Ecto neural progenitor cell (in vitro differentiated cells): ENCODE data around the gene DMC1.
"Not testable (repeated sequence)": the region's sequence is repeated elsewhere in the genome, so short reads cannot be mapped to it uniquely, and the experiment has no call there.

Experiments used
- DNase-seq: peaks from one replicate; pipeline ENCODE4 v3.0.0-alpha.2; 2018; ENCODE audit warnings: low spot score

The DMC1 gene

DNA sequence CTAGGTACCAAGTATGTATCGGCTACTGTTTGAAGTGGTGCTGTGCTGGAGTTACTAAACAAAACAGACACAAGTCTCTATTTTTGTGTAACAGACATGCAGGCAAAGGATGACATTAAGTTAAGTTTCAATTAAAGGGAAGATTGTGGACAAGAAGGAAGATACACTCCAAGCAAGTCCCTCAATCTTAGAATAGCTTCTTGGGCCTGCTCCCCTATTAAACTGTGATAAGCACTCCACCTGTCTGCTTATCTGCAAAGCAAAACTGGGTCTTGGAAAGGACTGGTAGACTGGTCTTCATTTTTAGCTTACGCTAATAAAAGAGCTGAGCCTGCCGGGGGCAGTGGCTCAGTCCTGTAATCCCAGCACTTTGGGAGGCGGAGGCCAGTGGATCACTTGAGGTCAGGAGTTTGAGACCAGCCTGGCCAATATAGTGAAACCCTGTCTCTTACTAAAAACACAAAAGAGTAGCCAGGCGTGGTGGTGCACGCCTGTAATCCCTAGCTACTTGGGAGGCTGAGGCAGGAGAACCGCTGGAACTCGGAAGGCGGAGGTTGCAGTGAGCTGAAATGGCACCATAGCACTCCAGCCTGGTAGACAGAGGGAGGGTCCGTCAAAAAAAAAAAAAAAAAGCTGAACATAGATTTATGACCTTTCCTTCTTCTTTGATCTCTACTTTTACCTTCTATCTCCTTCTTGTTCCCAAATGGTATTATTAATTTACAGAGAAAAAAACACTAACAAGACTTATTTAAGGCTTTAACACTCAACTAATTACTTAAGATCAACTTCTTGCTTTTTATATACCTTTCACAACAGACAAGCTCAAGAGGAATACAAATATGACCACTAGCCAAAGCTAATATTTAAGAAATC lies 67.9 kb downstream of the DMC1 start:
- DNase-seq, result no peak

DNA sequence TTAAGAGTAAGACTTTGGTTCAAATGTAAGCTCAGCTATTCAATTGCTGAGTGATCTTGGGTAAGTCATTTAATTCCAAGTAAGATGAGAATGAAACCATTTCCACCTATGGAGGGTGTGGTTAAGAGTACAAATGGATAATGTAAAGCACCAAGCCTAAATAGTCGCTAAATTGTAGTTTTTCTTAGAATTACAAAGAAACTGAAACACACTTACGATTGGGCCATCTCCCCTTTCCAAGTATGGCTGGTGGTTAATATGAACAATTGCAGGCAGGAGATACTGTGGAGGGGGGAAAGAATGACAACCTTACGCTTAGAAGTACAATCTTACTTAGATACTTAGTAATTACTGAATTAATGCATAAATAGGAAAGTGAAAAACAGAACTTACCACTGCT lies 72.1 kb downstream of the DMC1 start:
- no peak for DNase-seq

GRCh38 chr22:38494939-38495338 lies 75.0 kb downstream of the DMC1 start:
- DNase-seq, result no peak

- DNase-seq, result no peak
These were observed 75.5 kb downstream of the DMC1 start for GRCh38 chr22:38494498-38494897.

GRCh38 chr22:38491707-38492348 lies 78.2 kb downstream of the DMC1 start:
- no peak for DNase-seq

DNA sequence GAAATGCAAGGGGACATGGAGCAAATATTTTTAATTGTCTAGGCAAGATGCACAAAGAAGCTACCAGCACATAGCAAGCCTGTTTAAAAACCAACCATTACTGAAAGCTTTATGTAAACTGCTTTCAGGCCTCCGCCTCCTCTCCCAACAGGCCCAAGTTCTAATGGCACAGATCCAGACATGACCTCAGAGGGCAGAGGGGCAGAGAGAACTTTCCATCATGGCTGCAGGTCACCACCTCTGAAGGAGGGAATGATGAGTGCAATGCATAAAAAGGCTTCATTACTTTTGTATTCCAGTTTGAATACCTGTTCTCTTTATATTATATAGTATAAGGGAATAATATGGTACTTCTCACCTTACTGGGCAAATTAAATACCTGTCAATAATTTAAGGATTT lies 79.1 kb downstream of the DMC1 start:
- DNase-seq, result no peak

DNA sequence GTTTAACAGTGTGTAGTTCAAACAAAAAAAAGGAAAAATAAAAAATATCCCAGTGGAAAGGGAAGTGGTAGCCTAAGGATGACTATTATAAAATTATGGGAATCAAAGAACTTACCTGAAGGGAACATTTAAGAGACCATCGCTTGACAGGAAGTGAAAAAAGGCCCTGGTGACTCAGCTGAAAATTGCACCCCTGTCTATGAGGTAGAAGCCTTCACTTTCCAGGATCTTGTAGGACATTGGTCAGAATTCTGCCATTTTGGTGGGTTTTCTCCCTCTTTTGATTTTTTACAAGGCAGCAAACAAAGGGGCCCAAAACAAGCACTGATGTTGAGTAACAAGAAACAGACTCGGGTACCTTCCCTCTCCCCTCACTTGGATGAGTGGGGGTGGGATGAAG lies 79.5 kb downstream of the DMC1 start:
- no peak for DNase-seq

GRCh38 chr22:38489561-38490145 lies 80.3 kb downstream of the DMC1 start:
- no peak for DNase-seq

- DNase-seq, result no peak
These were observed 80.8 kb downstream of the DMC1 start for GRCh38 chr22:38489142-38489541.

DNA sequence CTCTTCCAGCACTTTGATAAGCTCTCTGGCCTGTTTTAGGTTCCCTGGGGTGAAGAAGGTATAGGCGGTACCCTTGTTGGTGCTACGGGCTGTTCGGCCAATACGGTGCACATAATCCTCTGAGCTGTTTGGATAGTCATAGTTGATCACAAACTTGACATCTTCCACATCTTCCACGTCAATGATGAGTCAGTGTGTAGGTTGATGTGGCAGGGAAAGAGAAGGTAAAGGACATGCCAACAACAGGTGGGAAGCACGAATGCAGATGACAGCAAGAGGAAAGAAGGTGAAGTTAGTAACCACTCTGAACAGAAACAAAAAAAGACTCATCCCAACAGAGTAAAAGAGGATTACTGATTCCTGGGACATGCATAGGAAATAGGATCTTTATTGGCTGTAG lies 82.0 kb downstream of the DMC1 start:
- DNase-seq, result no peak

- DNase-seq, result no peak
These were observed 84.2 kb downstream of the DMC1 start for GRCh38 chr22:38485783-38486182.

DNA sequence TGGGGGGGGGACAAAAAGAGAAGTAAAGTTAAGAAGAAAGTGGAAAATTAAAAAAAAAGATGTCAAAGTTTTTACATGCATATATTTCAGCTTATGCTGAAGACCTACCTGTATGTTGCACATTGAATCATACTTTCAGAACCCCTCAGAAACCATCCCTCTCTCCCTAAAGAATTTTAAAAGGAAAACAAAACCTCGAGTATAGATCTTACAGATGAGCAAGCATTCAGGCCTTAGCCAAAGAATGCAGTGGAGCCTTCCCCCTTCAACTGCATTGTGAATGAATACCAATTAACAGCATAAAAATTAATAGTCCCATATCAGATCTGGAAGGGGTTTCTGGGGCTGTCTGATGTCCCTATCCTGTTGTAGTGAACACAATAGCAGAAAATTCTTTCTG lies 85.7 kb downstream of the DMC1 start:
- no peak for DNase-seq

GRCh38 chr22:38482662-38483308 lies 87.2 kb downstream of the DMC1 start:
- no peak for DNase-seq

DNA sequence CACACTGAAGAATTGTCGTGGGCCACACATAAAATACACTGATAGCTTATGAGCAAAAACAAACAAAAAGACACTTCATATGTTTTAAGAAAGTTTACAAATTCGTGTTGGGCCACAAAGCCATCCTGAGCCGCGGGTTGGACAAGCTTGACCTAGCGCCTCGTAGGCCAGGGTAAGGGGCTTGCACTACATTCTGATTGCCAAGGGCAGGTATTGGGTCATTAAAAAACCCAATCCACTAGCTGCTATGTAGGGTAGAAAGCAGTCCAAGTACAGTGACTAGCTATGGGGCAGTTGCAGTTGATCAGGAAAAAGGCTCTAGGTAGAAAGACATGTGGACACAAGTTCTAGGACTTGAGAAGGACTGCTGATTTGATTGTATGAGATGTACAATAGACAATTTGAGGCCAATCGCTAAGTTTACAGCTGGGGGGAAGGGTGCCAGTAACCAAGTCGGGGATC lies 88.1 kb downstream of the DMC1 start:
- DNase-seq, result no peak

DNA sequence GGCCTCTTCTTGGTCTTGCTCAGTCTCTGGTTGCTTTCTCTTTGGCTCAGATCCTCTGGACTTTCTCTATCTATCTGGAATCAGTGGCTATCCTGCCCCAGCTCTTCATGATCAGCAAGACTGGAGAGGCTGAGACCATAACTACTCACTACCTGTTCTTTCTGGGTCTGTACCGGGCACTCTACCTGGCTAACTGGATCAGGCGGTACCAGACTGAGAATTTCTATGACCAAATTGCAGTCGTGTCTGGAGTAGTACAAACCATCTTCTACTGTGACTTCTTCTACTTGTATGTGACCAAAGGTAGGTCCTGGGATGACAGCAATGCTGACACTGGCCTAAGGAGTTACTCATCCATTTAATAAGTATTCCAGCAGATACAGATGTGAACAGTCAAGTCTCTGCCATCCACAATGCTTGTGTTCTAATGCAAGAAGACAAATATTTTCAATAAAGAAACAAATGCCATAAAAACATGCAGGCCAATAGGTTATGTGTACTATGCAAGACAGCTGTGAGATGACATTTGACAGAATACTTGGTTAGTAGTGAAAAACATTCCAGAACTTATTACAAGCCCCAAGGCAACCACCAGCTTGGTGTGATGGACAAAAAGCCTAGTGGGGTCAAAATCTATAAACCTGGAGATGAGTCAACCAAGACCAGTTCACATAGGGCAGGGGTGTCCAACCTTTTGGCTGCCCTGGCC lies 88.7 kb downstream of the DMC1 start:
- no peak for DNase-seq

GRCh38 chr22:38479096-38479837 lies 90.7 kb downstream of the DMC1 start:
- no peak for DNase-seq

GRCh38 chr22:38477585-38477984 lies 92.4 kb downstream of the DMC1 start:
- DNase-seq, result no peak

DNA sequence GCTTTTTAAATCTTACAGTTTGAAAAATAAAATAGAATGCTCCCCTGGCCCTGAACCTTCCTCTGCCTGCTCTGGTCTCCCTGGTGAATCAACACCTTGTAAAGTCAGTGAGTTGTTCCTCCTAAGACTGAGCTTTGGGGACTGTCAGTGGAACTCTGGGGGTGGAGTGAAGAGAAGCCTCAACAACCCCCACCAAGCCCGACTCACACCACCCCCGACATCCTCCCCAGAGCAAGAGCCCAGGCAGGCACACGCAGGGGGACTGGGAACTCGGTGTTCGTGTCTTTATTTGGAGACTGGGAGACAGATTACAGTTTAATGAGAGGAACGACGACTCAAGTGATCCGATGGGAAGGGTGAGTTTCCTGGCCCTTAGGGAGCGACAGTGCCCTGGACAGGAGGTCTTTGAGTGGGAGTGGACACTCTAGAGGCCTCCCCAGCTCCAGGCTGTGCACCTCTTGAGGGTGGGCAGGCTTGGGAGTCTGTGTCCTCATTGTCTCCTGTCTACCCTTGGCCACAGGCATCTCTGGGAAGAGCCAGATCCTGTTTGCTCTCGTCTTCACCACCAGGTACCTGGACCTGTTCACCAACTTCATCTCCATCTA lies 95.9 kb downstream of the DMC1 start:
- DNase-seq, result no peak

DNA sequence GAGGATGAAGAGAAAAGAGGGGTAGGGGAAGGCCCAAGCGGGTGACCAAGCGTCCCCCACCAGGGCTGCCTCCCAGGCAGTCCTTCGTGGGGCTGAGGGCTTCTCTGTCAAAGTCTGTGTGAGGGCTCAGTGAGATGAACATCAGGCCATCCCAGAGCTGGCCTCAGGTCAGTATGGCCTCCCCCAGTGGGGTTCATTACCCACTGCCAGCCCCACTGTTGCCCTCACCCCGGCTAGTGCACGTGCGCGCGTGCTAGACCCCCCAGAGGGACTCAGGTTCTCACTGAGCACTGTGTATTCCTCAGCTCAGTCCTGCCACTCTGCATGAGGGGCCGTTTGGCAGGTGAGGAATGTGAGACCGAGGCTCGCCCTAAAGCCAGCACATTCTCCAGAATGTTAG lies 98.7 kb downstream of the DMC1 start:
- no peak for DNase-seq

GRCh38 chr22:38470179-38470578 lies 99.8 kb downstream of the DMC1 start:
- not testable (repeated sequence) for DNase-seq

DNA sequence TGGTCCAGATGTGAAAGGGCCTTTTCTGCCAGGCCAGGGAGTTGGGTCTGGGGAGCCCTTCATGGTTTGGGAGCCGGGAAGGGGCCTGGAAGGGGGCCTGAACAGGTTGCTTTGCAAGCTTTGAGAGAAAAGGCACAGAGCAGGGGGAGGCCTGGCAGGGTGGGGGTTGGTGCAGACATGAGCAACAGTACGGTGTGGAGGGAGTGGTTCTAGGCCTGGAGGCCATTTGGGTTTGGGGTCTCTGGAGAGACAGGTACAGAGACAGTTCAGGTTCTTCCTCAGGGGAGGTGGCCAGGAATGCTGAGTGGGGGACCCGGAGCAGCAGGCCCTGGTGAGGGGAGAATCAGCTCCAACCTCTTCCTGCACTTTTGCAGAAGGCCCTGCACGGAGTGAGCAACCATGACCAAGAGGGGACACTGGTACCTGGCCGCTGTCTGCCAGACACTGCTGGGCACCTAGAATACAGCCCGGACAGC lies 100.6 kb downstream of the DMC1 start:
- DNase-seq, result no peak
